ENCODE results near the gene NDC1.

The NDC1 gene

GRCh38 chr1:53728196-53728595 is 109.9 kb downstream of the NDC1 start:
- no peak overlapping the region for H3K27ac ChIP-seq
- TF ChIP-seq CTCF (IDR thresholded peaks at IDR 0.05), result no peak
- TF ChIP-seq ZFX (IDR thresholded peaks at IDR 0.05; ENCODE audit: borderline replicate concordance), result no peak

- H3K27ac ChIP-seq, result no peak overlapping the region
- TF ChIP-seq ZFX (IDR thresholded peaks at IDR 0.05; ENCODE audit: borderline replicate concordance), result no peak
- no peak for TF ChIP-seq CTCF (IDR thresholded peaks at IDR 0.05)
Measured at GRCh38 chr1:53727461-53728092, 110.5 kb downstream of the NDC1 start.

GRCh38 chr1:53726009-53726600 is 112.0 kb downstream of the NDC1 start:
- H3K27ac ChIP-seq, result no peak overlapping the region
- TF ChIP-seq CTCF (IDR thresholded peaks at IDR 0.05) (no peak), ZFX (IDR thresholded peaks at IDR 0.05; ENCODE audit: borderline replicate concordance) (no peak)

GRCh38 chr1:53725238-53725689 is 112.8 kb downstream of the NDC1 start:
- TF ChIP-seq ZFX (IDR thresholded peaks at IDR 0.05; ENCODE audit: borderline replicate concordance) (no peak), CTCF (IDR thresholded peaks at IDR 0.05) (0 out of 2 replicates have a peak, but pooled peaks have one; percentile 7)
- no peak overlapping the region for H3K27ac ChIP-seq

- TF ChIP-seq ZFX (IDR thresholded peaks at IDR 0.05; ENCODE audit: borderline replicate concordance) (no peak), CTCF (IDR thresholded peaks at IDR 0.05) (no peak)
- no peak overlapping the region for H3K27ac ChIP-seq
Measured at GRCh38 chr1:53722025-53722424, 116.1 kb downstream of the NDC1 start.

- no peak for TF ChIP-seq CTCF (IDR thresholded peaks at IDR 0.05)
- no peak overlapping the region for H3K27ac ChIP-seq
Measured at GRCh38 chr1:53721088-53721487, 117.0 kb downstream of the NDC1 start.

- no peak overlapping the region for H3K27ac ChIP-seq
- no peak for TF ChIP-seq ZFX (IDR thresholded peaks at IDR 0.05; ENCODE audit: borderline replicate concordance)
- no peak for TF ChIP-seq CTCF (IDR thresholded peaks at IDR 0.05)
Measured at GRCh38 chr1:53719469-53719868, 118.6 kb downstream of the NDC1 start.
